Measurements from ENCODE around the gene NALCN.

DNA sequence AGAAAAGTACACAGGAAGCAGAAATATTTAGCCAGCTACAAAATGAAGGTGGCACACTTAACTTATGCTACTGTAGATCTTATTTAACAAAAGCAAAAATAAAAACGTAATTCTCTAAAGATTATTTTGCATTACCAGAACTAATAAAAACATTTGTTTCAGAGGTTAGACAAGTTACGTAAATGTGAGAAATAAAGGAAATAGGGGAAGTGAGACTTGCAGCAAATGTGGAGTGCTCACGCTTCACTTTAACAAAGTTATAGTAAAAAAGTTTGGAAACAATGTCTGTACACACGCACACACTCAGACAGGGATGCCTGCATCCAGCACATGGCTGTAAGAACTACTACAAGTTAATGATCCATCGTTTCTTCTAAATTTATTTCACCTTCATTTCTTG, 83.7 kb downstream of the NALCN start:
- TF ChIP-seq EZH2 (IDR thresholded peaks at IDR 0.05; ENCODE audit: borderline replicate concordance, low read depth, low read length, severe bottlenecking) = no peak
- TF ChIP-seq, protein P1, sequence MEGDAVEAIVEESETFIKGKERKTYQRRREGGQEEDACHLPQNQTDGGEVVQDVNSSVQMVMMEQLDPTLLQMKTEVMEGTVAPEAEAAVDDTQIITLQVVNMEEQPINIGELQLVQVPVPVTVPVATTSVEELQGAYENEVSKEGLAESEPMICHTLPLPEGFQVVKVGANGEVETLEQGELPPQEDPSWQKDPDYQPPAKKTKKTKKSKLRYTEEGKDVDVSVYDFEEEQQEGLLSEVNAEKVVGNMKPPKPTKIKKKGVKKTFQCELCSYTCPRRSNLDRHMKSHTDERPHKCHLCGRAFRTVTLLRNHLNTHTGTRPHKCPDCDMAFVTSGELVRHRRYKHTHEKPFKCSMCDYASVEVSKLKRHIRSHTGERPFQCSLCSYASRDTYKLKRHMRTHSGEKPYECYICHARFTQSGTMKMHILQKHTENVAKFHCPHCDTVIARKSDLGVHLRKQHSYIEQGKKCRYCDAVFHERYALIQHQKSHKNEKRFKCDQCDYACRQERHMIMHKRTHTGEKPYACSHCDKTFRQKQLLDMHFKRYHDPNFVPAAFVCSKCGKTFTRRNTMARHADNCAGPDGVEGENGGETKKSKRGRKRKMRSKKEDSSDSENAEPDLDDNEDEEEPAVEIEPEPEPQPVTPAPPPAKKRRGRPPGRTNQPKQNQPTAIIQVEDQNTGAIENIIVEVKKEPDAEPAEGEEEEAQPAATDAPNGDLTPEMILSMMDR (IDR thresholded peaks at IDR 0.05; ENCODE audit: borderline replicate concordance, extremely low read depth, low read length, poor library complexity, severe bottlenecking) = no peak

Measured in DND-41 (cell line).